Body of pancreas (tissue), 4 donors: Measurements from ENCODE around the gene USP6NL. TPM values are rescaled to one million over a fixed set of nuclear protein-coding genes. Genes with fewer than 3 reads are reported as not detected.
A peak's percentile ranks its signal among the peaks of the same experiment; 100 is the strongest.

Experiments used
- ATAC-seq: fragments of 150-250 bp; one replicate; pipeline ENCODE4 v1.9.1; 2016
- DNase-seq, 4 donors: peaks; one replicate each; pipeline ENCODE4 v3.0.0-alpha.2; 2019
- H3K27ac ChIP-seq, 4 donors: fragments of 200-600 bp; sonication (generic); 1 replicate in 3 of 4; 2 replicates in 1 of 4; pipeline versions ENCODE4 v1.5.1 to v1.6.1; 2016 to 2019; ENCODE audit warnings: mild to moderate bottlenecking in 1 of 4, mixed read lengths in 1 of 4, moderate library complexity in 1 of 4
- H3K27me3 ChIP-seq, 2 donors: fragments of 200-600 bp; sonication (generic); one replicate each; pipeline ENCODE4 v1.6.0; 2016; ENCODE audit warnings: mild to moderate bottlenecking in 1 of 2
- H3K36me3 ChIP-seq, 2 donors: fragments of 200-600 bp; sonication (generic); replicated peaks in 1 of 2; 2 replicates each; pipeline ENCODE4 v1.5.1; 2016; ENCODE audit warnings: low read depth in 2 of 2; ENCODE audit not compliant: insufficient read depth in 1 of 2
- H3K4me1 ChIP-seq: fragments of 200-600 bp; sonication (generic); one replicate; pipeline ENCODE4 v1.6.0; 2016
- H3K4me3 ChIP-seq, 2 donors: fragments of 200-600 bp; sonication (generic); 1 replicate in 1 of 2; 2 replicates in 1 of 2; pipeline ENCODE4 v1.5.1; 2016 to 2019
- H3K9me3 ChIP-seq, 3 donors: fragments of 200-600 bp; sonication (generic); 1 replicate in 2 of 3; 2 replicates in 1 of 3; pipeline ENCODE4 v1.5.1; 2016
- POLR2A ChIP-seq, 3 donors: fragments of 450-650 bp; IDR thresholded peaks; one replicate each; pipeline ENCODE4 v1.6.1; 2016; ENCODE audit warnings: antibody characterized with exemption in 3 of 3, mild to moderate bottlenecking in 2 of 3
- WGBS, 2 donors: methylation state at CpG; one replicate each; pipeline ENCODE4 v1.1.5; 2017; 5-methylcytosine and 5-hydroxymethylcytosine counted together
- intact Hi-C: fragments of 100-400 bp; cut with DNase I; formaldehyde crosslinking; loops from one replicate; pipeline ENCODE4 v1.15.1; 2023
- total RNA-seq, 2 donors: library from RNA; depleted of rRNA; stranded (reverse); fragments of >200 nt; gene quantifications; one replicate each; pipeline ENCODE4 v1.1.0, GENCODE V29; 2016
- TF ChIP-seq, protein P1 (sequence below), 7 experiments: fragments of 450-650 bp in 4 of 7; fragments of 200-600 bp in 3 of 7; sonication (generic) in 3 of 7; IDR thresholded peaks; one replicate each; pipeline ENCODE4 v1.5.1; 2016 to 2019; ENCODE audit warnings: antibody characterized with exemption in 7 of 7

The USP6NL gene
- total RNA-seq, 2 donors from 2014 or later = 13.7 to 16.8 TPM

- no peak overlapping the region for H3K27ac ChIP-seq
- ATAC-seq (no peak), DNase-seq (no peak)
- peaks cover 0 to 14% (median 0%) of the 10 kb centered on the region in 3 donors for H3K9me3 ChIP-seq
- 77 to 78% methylated on average over 2 of the region's 2 CpGs for WGBS, 2 donors
- H3K27me3 ChIP-seq = no peaks in the 10 kb centered on the region
- intact Hi-C loops = no loop called here
- peaks cover 6% of the 10 kb centered on the region for H3K4me1 ChIP-seq
- no peak for TF ChIP-seq POLR2A (IDR thresholded peaks at IDR 0.05)
- TF ChIP-seq, protein P1, sequence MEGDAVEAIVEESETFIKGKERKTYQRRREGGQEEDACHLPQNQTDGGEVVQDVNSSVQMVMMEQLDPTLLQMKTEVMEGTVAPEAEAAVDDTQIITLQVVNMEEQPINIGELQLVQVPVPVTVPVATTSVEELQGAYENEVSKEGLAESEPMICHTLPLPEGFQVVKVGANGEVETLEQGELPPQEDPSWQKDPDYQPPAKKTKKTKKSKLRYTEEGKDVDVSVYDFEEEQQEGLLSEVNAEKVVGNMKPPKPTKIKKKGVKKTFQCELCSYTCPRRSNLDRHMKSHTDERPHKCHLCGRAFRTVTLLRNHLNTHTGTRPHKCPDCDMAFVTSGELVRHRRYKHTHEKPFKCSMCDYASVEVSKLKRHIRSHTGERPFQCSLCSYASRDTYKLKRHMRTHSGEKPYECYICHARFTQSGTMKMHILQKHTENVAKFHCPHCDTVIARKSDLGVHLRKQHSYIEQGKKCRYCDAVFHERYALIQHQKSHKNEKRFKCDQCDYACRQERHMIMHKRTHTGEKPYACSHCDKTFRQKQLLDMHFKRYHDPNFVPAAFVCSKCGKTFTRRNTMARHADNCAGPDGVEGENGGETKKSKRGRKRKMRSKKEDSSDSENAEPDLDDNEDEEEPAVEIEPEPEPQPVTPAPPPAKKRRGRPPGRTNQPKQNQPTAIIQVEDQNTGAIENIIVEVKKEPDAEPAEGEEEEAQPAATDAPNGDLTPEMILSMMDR (IDR thresholded peaks at IDR 0.05) = no peak
- no peaks in the 10 kb centered on the region for H3K36me3 ChIP-seq
- H3K4me3 ChIP-seq = no peak overlapping the region
Observed at GRCh38 chr10:11416974-11417373, 194.5 kb downstream of the USP6NL start.

DNA sequence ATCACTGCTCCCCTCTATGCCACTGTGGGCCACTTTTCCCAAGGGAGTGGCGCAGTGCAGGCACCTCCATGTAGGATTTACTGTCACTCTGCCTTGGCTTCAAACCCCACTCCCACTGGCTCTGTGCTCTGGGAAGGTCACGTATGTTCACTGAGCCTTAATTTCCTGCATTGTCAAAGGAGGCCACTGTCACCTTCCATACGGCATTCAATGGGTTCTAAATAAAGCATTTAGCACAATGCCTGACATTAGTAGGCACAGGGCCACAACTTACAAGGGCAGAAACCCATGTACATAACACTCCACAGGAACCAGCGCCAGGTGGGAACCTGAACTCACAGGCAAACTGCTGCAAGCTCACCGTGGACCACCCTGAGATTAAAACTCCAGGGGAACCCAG lies 196.4 kb downstream of the USP6NL start:
- ATAC-seq = no peak
- intact Hi-C loops = no loop called here
- Histone ChIP-seq H3K4me3 (no peak overlapping the region), H3K27ac (peak overlapping the region in 1 of 4 donors; percentile 5), H3K27me3 (no peaks in the 10 kb centered on the region), H3K4me1 (peaks cover 6% of the 10 kb centered on the region), H3K36me3 (no peaks in the 10 kb centered on the region), H3K9me3 (peaks cover 0 to 15% (median 0%) of the 10 kb centered on the region in 3 donors)
- TF ChIP-seq, protein P1 (IDR thresholded peaks at IDR 0.05) = no peak
- no peak for TF ChIP-seq POLR2A (IDR thresholded peaks at IDR 0.05)
- 49 to 58% methylated on average over 4 to 5 of the region's 5 CpGs for WGBS, 2 donors
- no peak for DNase-seq

- Histone ChIP-seq H3K4me3 (no peak overlapping the region), H3K27ac (no peak overlapping the region), H3K9me3 (peaks cover 0 to 15% (median 0%) of the 10 kb centered on the region in 3 donors), H3K36me3 (no peaks in the 10 kb centered on the region), H3K4me1 (peaks cover 6% of the 10 kb centered on the region), H3K27me3 (no peaks in the 10 kb centered on the region)
- ATAC-seq (no peak), DNase-seq (no peak)
- WGBS, 2 donors = 29 to 33% methylated on average over 7 of the region's 7 CpGs
- intact Hi-C loops = no loop called here
- TF ChIP-seq, protein P1 (IDR thresholded peaks at IDR 0.05) = no peak
- no peak for TF ChIP-seq POLR2A (IDR thresholded peaks at IDR 0.05)
Observed at GRCh38 chr10:11414314-11415038, 197.0 kb downstream of the USP6NL start.

DNA sequence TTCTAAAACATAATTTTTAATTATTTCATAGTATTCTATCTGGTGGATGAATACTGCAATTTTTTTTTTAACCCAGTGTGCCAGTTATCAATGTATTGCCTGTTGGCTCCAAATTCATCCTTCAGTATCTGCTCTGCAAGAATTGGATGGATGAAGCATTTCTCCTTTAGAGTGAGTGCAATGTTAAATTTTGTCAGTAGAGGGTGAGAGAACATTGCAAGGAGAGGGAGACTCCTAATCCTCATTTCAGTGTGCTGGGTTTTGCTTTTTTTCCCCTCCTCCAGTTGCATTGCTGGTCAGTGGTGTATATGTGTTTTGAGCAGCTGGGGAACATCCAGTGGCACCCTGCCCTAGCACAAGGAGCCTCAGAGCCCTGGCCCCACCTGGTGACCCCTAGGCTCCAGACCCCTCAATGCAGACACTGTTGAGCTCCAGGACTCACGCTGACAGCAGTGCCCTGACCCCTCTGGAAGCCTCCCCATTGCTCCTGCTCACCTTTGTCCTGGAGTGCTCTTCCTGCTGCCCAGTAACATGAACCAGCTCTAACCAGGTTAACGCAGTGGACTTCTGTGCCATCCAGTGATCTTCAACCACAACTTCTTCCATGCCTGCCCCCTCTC lies 199.4 kb downstream of the USP6NL start:
- Histone ChIP-seq H3K4me3 (no peak overlapping the region), H3K9me3 (peaks cover 0 to 15% (median 0%) of the 10 kb centered on the region in 3 donors), H3K36me3 (no peaks in the 10 kb centered on the region), H3K27me3 (no peaks in the 10 kb centered on the region), H3K27ac (no peak overlapping the region), H3K4me1 (peaks cover 6% of the 10 kb centered on the region)
- intact Hi-C loops = no loop called here
- 71 to 80% methylated on average over 2 of the region's 2 CpGs for WGBS, 2 donors
- TF ChIP-seq POLR2A (IDR thresholded peaks at IDR 0.05) = no peak
- TF ChIP-seq, protein P1 (IDR thresholded peaks at IDR 0.05) = no peak
- DNase-seq (no peak), ATAC-seq (no peak)
